ENCODE results near the gene SEPHS1. TPM values are rescaled to one million over a fixed set of nuclear protein-coding genes. Genes with fewer than 3 reads are reported as not detected.
"Not testable (repeated sequence)": the region's sequence is repeated elsewhere in the genome, so short reads cannot be mapped to it uniquely, and the experiment has no call there.

The SEPHS1 gene
- total RNA-seq, 1 donor from 2014 or later: 42.9 TPM

DNA sequence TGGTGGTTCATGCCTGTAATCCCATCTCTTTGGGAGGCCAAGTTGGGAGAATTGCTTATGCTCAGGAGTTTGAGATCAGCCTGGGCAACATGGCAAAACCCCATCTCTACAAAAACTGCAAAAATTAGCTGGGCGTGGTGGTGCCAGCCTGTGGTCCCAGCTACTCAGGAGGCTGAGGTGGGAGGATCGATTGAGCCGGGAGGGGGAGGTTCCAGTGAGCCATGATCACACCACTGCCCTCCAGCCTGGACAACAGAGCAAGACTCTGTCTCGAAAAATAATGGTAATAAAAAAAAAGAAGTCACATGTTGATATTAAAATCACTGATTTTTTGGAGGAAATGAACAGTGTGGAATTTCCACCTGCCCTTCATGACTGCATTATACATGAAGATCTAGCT lies 64.0 kb downstream of the SEPHS1 start:
- DNase-seq (ENCODE audit: low read depth): no peak

DNA sequence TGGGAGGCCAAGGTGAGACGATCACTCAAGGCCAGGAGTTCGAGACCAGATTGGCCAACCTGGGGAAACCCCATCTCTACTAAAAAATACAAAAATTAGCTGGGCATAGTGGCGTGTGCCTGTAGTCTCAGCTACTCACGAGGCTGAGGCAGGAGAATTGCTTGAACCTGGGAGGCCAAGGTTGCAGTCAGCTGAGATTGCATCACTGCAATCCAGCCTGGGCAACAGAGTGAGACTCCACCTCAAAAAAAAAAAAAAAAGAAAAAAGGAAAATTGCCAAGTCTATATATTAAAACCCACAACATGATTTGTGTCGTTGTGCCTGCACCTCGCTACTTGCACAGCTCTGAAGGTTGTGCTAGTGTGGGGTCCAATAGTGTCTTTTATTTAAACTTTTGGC lies 65.7 kb downstream of the SEPHS1 start:
- DNase-seq (ENCODE audit: low read depth): not testable (repeated sequence)

- DNase-seq (ENCODE audit: low read depth): peak; percentile 25
Measured at GRCh38 chr10:13276749-13277365, 71.2 kb downstream of the SEPHS1 start.

DNA sequence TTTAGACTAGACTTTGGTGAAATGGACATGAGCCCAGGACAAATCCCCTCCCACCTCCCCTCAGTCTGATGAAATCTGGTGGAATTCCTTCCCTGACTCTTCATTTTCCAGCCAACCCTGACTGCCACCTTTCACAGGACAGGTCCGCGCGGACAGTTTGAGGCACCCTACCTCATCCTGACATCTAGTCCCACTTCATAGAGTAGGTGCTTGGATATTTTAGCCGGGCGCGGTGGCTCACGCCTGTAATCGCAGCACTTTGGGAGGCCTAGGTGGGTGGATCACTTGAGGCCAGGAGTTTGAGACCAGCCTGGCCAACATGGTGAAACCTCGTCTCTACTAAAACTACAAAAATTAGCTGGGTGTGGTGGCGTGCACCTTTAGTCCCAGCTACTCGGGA lies 71.9 kb downstream of the SEPHS1 start:
- DNase-seq (ENCODE audit: low read depth): not testable (repeated sequence)

DNA sequence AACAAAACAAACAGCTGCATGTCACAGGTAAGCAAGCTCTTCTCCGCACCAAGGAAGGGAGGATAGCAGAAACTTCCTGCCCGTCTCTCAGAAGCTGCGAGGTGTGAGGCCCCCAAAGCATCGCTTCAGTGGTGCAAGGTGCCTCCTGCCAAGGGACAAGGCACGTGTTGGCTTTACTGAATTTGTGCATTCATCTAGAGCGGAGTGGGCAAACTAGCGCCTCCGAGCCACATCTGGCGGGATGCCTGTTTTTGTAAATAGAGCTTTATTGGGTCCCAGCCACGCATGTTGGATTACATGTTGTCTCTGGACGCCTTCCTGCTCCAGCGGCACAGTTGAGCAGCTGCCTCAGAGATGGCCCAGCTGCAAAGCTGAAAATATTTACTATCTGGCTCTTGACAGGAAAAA lies 75.9 kb downstream of the SEPHS1 start:
- DNase-seq (ENCODE audit: low read depth): no peak

DNA sequence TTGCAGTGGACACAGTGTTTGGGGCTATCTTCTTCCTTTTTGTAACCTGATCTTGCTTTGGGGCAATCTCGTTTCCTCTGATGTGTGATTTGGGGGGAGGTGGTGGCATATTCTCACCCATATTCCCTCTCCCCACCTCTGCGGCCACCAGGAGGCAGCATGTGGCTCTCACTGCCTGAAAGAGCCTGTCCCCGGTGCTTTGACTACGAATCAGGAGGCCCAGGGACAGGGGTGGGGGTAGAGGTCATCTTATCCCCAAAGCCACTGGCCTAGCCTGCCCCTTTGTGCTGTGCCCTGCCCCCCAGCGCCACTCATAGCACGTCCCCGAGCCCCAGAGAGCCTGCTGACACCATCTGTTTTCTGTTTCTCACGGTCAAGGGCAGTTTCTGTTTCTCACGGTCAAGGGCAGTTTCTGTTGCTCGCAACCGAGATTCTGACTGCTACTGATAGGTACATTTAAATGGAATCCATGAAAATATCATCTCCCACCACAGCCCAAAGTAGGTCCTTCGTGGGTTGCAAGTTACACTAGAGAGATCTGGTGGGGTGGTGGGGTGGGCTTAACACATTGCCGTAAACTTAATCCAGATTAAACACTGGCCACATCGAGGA lies 76.4 kb downstream of the SEPHS1 start:
- DNase-seq (ENCODE audit: low read depth): no peak

- peak; percentile 5 for DNase-seq (ENCODE audit: low read depth)
Measured at GRCh38 chr10:13270877-13271551, 77.1 kb downstream of the SEPHS1 start.

GRCh38 chr10:13268841-13269240 lies 79.3 kb downstream of the SEPHS1 start:
- DNase-seq (ENCODE audit: low read depth): no peak

DNA sequence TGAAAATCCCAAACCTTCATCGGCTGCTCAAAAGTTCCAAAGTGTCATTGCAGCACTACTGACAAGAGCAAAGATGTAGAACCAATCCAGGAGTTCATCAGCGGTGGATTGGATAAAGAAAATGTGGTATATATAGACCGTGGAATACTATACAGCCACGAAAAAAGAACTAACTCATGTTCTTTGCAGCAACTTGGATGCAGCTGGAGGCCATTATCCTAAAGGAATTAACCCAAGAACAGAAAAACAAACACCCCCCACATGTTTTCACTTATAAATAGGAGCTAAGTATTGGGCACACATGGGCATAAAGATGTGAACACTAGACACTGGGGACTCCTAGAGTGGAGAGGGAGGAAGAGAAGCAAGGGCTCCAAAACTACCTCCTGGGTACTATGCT lies 79.8 kb downstream of the SEPHS1 start:
- no peak for DNase-seq (ENCODE audit: low read depth)

Other genes with a start within 250 kb of the SEPHS1 start
- 129 and 133 TPM in 2 replicates for gene OPTN, start 248.1 kb downstream of the SEPHS1 start, total RNA-seq
- 0.55 and 6.8 TPM in 2 replicates for gene MCM10, start 186.7 kb downstream of the SEPHS1 start, total RNA-seq
- gene UCMA, start 113.9 kb downstream of the SEPHS1 start, total RNA-seq: not detected in 2 replicates
- gene PHYH, start 48.2 kb downstream of the SEPHS1 start, total RNA-seq: 11.6 and 25.1 TPM in 2 replicates
- gene BEND7, start 180.7 kb upstream of the SEPHS1 start, total RNA-seq: 24.0 and 36.4 TPM in 2 replicates
- gene PRPF18, start 238.7 kb upstream of the SEPHS1 start, total RNA-seq: 41.0 and 52.1 TPM in 2 replicates

All from renal cortical epithelial cell (primary cell).